HepG2 (cell line): ENCODE data around the gene BUD23. TPM values are rescaled to one million over a fixed set of nuclear protein-coding genes. Genes with fewer than 3 reads are reported as not detected.

Source experiments
- BRCA1 ChIP-seq: sonication (generic); formaldehyde crosslinking; IDR thresholded peaks from 2 replicates; pipeline ENCODE4 v1.4.0; 2020; ENCODE audit warnings: missing genetic modification reagents
- E2F2 ChIP-seq: sonication (generic); formaldehyde crosslinking; IDR thresholded peaks from 2 replicates; pipeline ENCODE4 v1.4.0; 2020; ENCODE audit warnings: missing genetic modification reagents, borderline replicate concordance
- ELF3 ChIP-seq: IDR thresholded peaks from 2 replicates; pipeline ENCODE4 v1.6.1; 2016; ENCODE audit warnings: missing genetic modification reagents, missing compliant biosample characterization
- ERF ChIP-seq: IDR thresholded peaks from 2 replicates; pipeline ENCODE4 v1.6.1; 2018; ENCODE audit warnings: missing biosample characterization, missing genetic modification reagents
- ETV6 ChIP-seq: sonication (generic); formaldehyde crosslinking; conservative IDR thresholded peaks from 2 replicates; pipeline ENCODE4 v1.4.0; 2020; ENCODE audit warnings: missing genetic modification reagents
- FOXA3 ChIP-seq: IDR thresholded peaks from 2 replicates; pipeline ENCODE4 v1.6.1; 2016; ENCODE audit warnings: missing genetic modification reagents, missing compliant biosample characterization
- GATAD1 ChIP-seq: IDR thresholded peaks from 2 replicates; pipeline ENCODE4 v1.6.1; 2016; ENCODE audit warnings: missing genetic modification reagents, missing compliant biosample characterization
- KDM5B ChIP-seq: sonication (generic); formaldehyde crosslinking; IDR thresholded peaks from 2 replicates; pipeline ENCODE4 v1.4.0; 2020; ENCODE audit warnings: missing genetic modification reagents, mild to moderate bottlenecking, borderline replicate concordance
- POLR2AphosphoS5 ChIP-seq: IDR thresholded peaks from 2 replicates; pipeline ENCODE4 v1.6.1; 2012; ENCODE audit warnings: low read depth, low read length
- REL ChIP-seq: sonication (generic); formaldehyde crosslinking; conservative IDR thresholded peaks from 2 replicates; pipeline ENCODE4 v1.8.0; 2022; ENCODE audit warnings: mild to moderate bottlenecking, missing genetic modification reagents, moderate library complexity
- SAP130 ChIP-seq: IDR thresholded peaks from 2 replicates; pipeline ENCODE4 v1.6.1; 2016; ENCODE audit warnings: low read depth
- SATB2 ChIP-seq: sonication (generic); formaldehyde crosslinking; IDR thresholded peaks from 2 replicates; pipeline ENCODE4 v1.5.0; 2020; ENCODE audit warnings: missing genetic modification reagents
- SCMH1 ChIP-seq: sonication (generic); formaldehyde crosslinking; IDR thresholded peaks from 2 replicates; pipeline ENCODE4 v1.9.0; 2021; ENCODE audit warnings: missing genetic modification reagents, mild to moderate bottlenecking, borderline replicate concordance
- SSRP1 ChIP-seq: IDR thresholded peaks from 2 replicates; pipeline ENCODE4 v1.6.1; 2016; ENCODE audit warnings: control low read depth
- YEATS2 ChIP-seq: sonication (generic); formaldehyde crosslinking; IDR thresholded peaks from 2 replicates; pipeline ENCODE4 v1.4.0; 2020; ENCODE audit warnings: missing genetic modification reagents, borderline replicate concordance
- ZNF264 ChIP-seq: sonication (generic); formaldehyde crosslinking; IDR thresholded peaks from 2 replicates; pipeline ENCODE4 v1.4.0; 2020; ENCODE audit warnings: missing genetic modification reagents
- ZNF441 ChIP-seq: sonication (generic); formaldehyde crosslinking; IDR thresholded peaks from 2 replicates; pipeline ENCODE4 v1.7.0; 2021; ENCODE audit warnings: missing genetic modification reagents, borderline replicate concordance
- ZNF670 ChIP-seq: sonication (generic); formaldehyde crosslinking; IDR thresholded peaks from 2 replicates; pipeline ENCODE4 v1.8.0; 2022; ENCODE audit warnings: mild to moderate bottlenecking, missing genetic modification reagents, borderline replicate concordance
- ZNF720 ChIP-seq: sonication (generic); formaldehyde crosslinking; IDR thresholded peaks from 2 replicates; pipeline ENCODE4 v1.4.0; 2020; ENCODE audit warnings: missing genetic modification reagents
- ZNF75D ChIP-seq: sonication (generic); formaldehyde crosslinking; IDR thresholded peaks from 2 replicates; pipeline ENCODE4 v1.8.1; 2023; ENCODE audit warnings: missing genetic modification reagents, mild to moderate bottlenecking, borderline replicate concordance
- ZNF776 ChIP-seq: sonication (generic); formaldehyde crosslinking; IDR thresholded peaks from 2 replicates; pipeline ENCODE4 v1.4.0; 2020; ENCODE audit warnings: mild to moderate bottlenecking, missing genetic modification reagents
- ZNF781 ChIP-seq: sonication (generic); formaldehyde crosslinking; IDR thresholded peaks from 2 replicates; pipeline ENCODE4 v1.5.1; 2020; ENCODE audit warnings: borderline replicate concordance, mild to moderate bottlenecking, missing genetic modification reagents; ENCODE audit errors: not compliant biosample characterization
- ZSCAN5A ChIP-seq: sonication (generic); formaldehyde crosslinking; IDR thresholded peaks from 2 replicates; pipeline ENCODE4 v1.8.0; 2022; ENCODE audit warnings: mild to moderate bottlenecking, missing genetic modification reagents, borderline replicate concordance
- polyA plus RNA-seq, 8 experiments: library from polyadenylated mRNA; depleted of rRNA in 3 of 8; stranded (reverse) in 7 of 8; unstranded in 1 of 8; fragments of >200 nt; fragmentation: Illumina TruSeq in 4 of 8; extraction: Trizol in 4 of 8; gene quantifications; 2 replicates each; pipeline versions ENCODE4 v1.2.1 to v1.2.3, GENCODE V29; 2011 to 2016; ENCODE audit warnings: low read depth in 4 of 8, missing spikeins in 1 of 8, mixed read lengths in 1 of 8; ENCODE audit not compliant: insufficient read depth in 1 of 8
- total RNA-seq, 5 experiments: library from RNA; depleted of rRNA; stranded (reverse); fragments of >200 nt; fragmentation: Illumina TruSeq; extraction: Trizol; gene quantifications; 2 replicates each; pipeline ENCODE4 v1.2.3, GENCODE V29; 2016; ENCODE audit warnings: low read depth in 1 of 5

Gene BUD23
- total and polyA plus RNA-seq, 2 of the 13 experiments (the other 11 are each of a cell fraction or from before 2014, with no cell fraction given): 47.5 to 54.5 TPM

GRCh38 chr7:73647725-73648592, 35.4 kb upstream of the BUD23 start (continued):
- TF ChIP-seq ZSCAN5A (CRISPR knock-in tag): no peak
- TF ChIP-seq FOXA3 (CRISPR knock-in tag): peak; percentile 57; the same call in 1 of the 2 replicates
- 0 out of 2 replicates have a peak, but pooled peaks have one; percentile 46 for TF ChIP-seq ERF (CRISPR knock-in tag)
- no peak; the same call in 1 of the 2 replicates for TF ChIP-seq POLR2AphosphoS5
- TF ChIP-seq SSRP1 (CRISPR knock-in tag): no peak
- TF ChIP-seq ZNF781 (CRISPR knock-in tag): no peak
- 0 out of 2 replicates have a peak, but pooled peaks have one; percentile 45 for TF ChIP-seq ELF3 (CRISPR knock-in tag)
- TF ChIP-seq REL (CRISPR knock-in tag): 0 out of 2 replicates have a peak, but pooled peaks have one; percentile 58
- TF ChIP-seq E2F2 (CRISPR knock-in tag): no peak
- 0 out of 2 replicates have a peak, but pooled peaks have one; percentile 13 for TF ChIP-seq ETV6 (CRISPR knock-in tag)
- peak; percentile 63; the same call in 1 of the 2 replicates for TF ChIP-seq ZNF264 (CRISPR knock-in tag)
- TF ChIP-seq GATAD1 (CRISPR knock-in tag): no peak
- TF ChIP-seq ZNF441: no peak
- TF ChIP-seq ZNF776 (CRISPR knock-in tag): peak; percentile 25; the same call in 1 of the 2 replicates
- peak; percentile 82; the same call in 1 of the 2 replicates for TF ChIP-seq BRCA1 (CRISPR knock-in tag)
- no peak for TF ChIP-seq ZNF75D
- TF ChIP-seq SAP130: peak; percentile 59
- peak; percentile 44; the same call in 1 of the 2 replicates for TF ChIP-seq YEATS2 (CRISPR knock-in tag)
- TF ChIP-seq KDM5B: peak; percentile 70; the same call in 1 of the 2 replicates
- TF ChIP-seq ZNF670 (CRISPR knock-in tag): no peak
- peak; percentile 60; the same call in 1 of the 2 replicates for TF ChIP-seq SATB2 (CRISPR knock-in tag)
- TF ChIP-seq SCMH1 (CRISPR knock-in tag): no peak
- no peak for TF ChIP-seq ZNF720 (CRISPR knock-in tag)
